GM21786 (cell line): Measurements from ENCODE around the gene WLS.

Source experiments
- ATAC-seq: cut with Tn5 transposase; IDR thresholded peaks from one replicate; pipeline ENCODE4 v1.9.1; 2021; ENCODE audit not compliant: unreplicated experiment

The WLS gene

DNA sequence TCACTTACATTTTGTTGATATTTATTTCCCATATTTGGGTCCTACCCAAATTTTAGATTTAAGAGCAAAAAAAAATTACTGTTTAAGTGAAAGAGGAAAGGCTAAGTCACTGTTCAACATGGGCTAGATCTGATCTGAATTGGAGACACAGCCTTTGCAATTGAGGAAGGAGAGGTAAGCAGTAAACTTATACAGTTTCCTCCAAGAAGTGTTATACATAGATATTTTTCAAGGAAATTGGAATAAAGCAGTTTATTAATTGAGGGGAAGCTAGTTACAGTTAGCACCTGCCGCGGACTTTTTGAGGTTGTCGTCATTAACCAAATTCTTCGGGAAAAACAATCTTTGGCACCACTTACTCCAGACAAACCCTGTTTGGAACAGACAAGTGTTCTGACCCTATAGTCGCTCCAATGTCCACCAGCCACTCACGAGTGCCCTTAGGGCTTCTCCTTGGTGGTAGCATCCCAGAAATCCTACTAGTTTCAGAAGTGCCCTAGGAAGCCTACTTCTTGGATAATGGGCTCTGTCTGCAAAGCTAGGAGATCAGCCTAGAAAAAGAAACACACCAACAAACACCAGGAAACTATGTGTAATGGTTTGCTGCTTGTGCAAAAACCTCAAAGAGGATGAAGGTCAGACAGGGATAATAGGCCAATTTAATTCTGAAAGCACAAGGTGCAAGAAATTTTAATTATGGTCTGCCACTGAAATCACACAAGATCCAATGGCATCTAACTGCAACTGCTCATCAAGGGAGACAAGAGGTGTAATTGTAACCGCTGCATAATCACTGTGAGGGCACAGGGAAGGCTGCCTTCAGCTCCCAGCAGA, 2.5 kb downstream of the WLS start:
- ATAC-seq, result no peak

DNA sequence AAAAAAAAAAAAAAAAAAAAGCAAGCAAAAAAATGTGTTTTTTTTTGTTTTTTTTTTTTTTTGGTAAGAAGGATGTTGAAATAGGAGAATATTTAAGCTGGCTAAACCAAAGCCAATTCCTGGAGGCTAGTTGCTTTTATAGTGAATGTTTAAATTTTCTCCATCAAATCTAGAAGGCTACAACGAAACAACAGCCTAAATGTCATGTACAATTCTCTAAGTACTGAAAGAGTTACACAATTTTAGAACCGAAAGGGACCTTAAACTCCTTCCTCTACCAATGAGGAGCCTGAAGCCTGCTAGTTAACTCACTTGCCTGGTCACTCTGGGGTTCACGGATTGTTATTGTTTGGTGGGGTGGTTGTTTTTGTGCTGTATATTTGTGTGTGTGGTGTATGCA, 3.5 kb downstream of the WLS start:
- no peak for ATAC-seq

DNA sequence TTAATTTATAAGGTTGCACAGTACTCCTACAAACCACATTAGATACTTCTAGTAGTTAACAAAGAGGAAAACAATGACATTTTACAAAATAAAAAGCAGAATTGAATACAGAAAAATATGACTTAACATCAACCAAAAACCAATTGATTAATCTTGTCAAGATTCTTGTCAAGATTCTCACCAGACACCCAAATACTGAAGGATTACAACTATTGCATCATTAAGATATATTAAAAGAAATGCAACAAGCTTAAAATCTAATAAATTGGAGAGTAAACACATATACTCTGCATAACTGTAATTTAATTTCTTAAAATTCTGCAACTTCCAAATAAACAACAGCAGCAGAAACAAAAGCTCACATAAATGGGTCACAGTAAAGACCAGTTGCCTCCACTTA, 4.7 kb downstream of the WLS start:
- no peak for ATAC-seq

DNA sequence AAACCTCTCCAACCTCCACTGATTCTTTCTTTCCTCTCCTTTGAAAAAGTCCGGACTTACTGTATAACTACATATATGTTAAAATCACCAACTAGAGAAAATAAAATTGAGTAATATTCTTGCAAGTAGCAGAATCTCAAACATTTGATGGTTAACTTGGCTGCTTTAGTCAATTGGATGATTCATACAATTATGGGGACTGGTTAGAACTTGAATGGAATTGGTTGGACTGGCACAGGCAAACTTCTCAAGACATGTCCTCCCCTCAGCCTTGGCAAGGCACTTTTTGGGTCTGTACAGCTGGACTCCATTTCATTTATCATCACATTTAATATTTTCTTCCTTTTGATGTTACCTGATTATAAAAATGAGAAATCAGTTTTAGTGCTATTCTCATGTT, 6.5 kb downstream of the WLS start:
- no peak for ATAC-seq

DNA sequence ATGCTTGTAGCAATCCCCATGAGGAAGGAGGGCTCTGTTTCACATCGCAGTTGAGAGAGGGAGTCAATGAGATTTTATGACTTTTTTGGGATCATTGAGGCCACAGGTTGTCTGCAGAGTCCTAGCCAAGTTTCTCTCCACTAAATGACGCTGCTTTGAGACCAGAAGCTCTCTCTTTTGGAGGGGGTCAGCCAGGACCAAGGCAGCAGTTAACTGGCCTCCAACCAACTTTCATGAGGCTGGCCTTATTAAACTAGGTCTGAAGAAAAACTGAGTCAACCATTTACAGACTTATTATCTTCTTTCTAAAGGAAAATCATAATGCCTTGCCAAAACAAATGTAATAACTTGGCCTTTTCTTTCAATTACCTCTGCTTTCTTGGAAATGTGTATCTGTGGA, 8.6 kb downstream of the WLS start:
- no peak for ATAC-seq

DNA sequence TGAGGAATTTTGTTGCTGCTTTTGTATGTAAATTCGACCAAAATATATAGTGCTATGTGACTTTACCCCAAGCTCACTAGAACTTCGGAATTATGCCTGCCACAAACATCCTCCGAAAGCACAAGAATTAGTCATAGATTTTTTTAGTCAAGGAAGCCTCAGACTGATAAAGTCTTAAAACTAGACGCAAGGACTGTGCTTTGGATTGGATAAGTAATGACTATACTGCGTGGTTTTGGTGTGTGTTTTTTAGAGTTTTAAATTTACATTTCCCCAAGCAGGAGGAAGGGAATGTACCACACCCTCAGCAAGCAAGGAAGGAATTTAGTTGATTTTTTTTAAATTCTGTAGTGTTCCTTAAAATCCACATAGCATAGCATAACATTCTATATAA, 10.3 kb downstream of the WLS start:
- ATAC-seq, result no peak

DNA sequence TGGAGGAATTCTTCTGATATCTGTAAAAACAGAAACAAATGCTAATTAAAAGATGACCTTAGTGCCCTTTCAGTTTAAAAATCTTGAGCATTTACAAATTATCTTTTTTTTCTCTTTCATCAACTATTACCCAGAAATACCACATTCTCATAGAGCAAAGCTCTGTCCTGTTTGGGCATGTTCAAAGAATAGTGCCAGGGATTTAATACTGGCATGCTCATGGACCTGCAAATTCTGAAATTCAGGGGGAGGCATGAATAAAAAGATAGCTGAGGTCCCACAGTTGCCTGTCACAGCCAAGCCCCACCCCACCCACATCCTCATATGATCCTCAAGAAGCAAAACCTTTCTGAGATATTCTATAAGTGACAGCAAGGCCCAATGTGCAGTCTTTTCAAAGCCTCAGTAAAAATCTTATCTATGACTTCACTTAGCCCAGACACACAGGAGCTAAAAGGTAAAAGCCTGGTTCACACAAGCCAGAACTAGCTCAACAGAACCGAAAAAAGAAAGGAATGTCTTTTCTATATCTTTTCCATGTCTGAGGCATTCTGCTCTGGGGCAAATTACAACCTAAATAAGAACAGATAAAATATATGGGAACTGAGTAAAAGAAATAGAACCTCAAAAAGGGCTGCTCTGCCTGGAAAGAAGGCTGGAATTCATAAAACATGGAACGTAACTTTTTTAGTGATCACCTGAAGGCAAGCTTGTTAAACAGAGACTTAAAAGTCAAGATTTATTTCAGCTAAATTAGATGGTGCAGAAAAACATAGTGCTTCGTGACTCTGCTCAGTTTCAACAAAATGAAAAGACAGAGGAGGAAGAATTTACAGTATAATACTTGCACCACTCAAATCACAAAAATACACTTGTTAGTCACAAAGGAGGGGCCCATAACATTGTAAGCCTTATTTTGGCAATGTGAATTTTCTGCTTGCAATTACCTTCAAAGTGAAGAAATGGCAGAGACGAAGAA, 11.0 kb downstream of the WLS start:
- no peak for ATAC-seq

DNA sequence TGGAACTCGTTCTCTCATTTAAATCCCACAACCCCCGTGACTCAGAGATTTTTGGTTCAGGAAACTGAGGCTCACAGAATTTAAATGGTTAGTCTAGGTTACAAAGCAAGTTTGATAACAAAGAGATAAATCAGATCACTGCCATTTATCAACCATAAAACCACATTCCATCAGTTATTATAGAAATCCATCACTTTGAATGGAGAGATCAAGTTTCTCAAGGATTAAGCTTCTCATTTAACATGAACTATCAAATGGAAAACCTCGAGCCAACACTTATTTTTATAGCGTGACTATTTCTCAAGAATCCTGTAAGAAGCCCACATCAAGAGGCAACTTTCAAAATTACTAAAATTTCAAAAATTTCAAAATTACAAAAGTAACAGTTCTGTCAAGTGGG, 11.9 kb downstream of the WLS start:
- ATAC-seq, result no peak

DNA sequence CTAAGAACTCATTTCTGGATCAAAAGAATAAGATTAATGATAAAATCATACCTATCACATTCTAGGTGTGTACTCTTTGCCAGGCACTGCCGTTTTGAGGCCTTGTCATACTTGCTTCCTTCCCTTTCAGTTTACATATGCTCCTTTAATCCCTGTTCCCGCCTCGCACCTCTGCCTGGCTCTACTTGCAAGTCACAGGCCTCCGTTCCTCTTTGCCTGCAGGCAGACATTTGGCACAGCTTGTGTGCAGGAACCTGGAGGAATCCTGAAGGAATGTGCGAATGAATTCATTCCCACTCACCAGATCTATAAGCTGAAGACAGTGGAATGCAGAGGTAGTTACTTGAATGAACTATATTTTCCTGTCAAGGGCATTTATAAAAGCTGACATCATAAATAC, 13.8 kb downstream of the WLS start:
- ATAC-seq, result no peak

DNA sequence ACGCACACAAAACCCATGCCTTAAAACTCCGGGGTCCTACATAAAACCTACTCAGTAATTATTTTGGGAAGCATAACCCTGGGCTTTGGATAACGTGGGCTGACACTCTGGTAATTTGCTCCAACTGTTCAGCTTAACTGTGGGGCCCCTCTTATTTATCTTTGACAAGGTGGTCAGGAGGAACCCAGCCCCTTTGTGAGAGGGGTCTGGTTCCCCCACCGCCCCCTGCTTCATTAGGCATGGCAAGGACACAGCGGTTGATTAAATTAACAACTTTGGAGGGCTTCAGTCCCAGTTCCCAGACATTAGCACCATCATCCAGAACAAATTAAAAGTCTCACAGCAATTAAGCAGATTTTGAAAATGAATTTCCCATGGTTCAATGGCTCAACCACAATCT, 14.7 kb downstream of the WLS start:
- no peak for ATAC-seq

DNA sequence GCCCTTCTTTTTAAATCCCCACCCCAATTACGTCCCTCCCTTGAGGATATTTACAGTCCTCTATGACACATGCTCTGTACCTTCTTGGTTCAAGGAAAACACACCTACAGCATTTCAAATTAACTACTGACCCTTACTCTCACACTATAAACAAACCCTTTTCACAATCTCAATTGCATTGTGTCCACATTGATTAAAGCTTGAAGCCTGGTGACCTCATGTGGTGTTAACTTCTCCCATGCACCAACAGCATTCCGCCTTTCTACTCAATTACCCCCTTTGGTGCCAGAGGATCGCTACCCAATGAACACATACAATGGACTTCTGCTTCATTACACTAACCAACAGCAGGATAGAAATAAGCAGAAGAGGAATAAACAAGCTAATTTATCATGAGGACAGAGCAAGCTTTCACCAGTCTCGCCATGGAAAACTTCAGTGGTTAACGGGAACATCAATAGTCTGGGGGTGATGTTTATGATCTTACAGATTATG, 15.2 kb downstream of the WLS start:
- no peak for ATAC-seq

DNA sequence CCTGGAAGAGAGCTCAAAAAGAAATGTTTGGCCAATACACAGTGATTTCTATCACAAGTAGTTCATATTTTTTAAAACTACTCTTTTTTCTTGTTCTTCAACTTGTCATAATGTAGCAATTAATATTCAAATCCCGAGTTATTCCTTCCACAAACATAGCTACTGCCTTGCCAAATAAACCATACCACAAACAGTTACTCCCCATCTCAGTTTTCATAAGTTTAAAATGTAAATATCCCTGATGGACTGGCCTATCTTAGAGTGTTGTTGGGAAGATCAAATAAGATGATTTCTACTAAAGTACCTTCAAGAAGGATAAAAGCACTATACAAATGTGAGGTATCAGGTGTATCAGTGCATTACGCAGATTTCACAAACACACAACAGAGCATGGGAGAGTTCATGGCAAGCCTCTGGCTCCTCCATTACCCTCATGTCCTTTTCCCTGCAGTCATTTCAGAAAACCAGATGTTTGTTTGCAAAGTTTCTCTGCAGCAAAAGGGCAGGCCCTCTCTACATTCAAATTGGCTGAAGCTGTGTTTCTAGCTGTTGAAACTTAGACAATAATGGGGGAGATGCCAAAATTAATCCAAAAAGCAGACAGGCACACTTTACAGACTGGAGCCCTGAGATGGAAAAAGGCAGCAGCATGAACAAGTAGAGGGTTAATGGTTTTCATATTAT, 16.1 kb downstream of the WLS start:
- no peak for ATAC-seq

DNA sequence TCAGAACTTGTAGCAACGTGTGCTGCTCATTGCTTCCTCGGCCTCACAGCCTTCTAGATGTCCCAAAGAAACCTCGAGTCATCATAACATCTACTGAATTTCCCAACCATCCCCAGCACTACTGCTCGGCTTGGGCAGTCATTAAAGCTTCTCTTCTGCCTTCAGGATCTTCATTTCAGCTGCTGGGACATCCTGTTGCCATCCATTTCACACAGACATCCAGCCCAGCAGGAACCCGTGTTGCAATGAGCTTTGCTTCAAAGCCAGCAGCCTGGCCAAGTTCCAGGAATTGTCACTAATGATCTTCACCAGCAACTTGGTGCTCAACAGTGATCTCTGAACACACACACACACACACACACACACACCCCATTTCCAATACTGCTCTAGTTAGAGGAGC, 18.5 kb downstream of the WLS start:
- no peak for ATAC-seq

DNA sequence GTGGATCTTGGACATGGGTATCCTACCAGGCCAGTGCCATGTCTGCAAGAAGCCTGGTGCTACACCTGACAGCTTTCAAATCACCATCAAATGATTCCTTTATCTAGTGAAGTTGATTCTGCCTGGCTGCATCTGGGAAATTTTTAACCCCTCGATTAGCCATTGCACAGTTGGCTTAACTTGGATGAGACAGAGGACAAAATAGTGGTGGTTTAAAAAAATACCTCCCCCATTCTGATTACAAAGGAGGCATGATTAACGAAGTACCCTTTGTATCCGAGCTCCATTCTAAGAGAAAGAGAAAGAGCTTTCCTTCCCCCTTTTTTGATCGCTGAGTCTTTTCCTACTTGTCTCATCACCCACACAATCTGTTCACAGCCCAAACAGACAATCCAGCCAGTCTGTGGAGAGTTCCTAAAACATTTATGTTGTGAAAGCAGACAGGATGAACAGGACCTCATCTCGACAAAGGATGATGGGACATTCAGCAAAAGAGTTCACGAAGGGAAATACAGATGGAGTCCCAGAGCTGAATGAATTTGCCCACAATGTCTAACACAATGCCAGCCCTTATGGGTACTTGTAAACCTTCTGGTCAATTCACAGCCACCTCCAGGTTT, 20.5 kb downstream of the WLS start:
- ATAC-seq, result no peak

DNA sequence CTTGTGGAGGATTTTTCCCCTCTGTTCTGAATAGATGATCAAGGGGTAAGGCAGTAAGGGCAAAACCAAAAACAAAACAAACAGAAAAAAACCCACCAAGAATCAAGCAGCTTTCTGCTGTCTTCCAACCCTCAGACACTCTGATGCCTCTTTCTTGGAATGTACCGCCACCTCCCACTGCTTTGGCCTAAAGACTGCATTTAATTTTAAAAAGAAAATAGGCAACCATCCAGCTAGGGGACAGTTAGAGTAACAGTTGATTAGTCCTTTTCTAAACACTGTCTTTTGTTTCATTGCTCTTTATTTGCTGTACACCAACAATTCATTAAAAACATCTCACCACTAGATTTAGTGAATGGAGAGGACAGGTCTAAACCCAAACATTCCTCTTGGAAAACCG, 21.5 kb downstream of the WLS start:
- ATAC-seq, result no peak

DNA sequence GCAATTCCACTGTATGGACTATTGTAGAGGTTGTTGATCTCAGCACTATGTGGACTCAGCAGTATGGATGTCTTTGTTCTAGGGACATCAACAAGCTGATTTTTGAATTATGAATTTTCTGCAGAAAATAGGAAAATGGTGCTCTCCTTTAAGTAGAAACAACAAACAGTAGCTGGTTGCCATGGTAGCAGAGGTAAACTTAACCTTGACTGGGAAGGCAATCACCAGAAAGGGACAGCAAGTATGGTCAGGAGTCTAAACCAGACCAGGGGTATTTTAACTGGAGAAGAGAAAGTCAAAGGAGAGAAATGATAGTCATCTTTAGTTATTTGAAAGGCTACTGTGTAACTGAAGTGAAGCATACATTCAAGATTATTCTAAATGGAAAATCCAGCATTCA, 22.3 kb downstream of the WLS start:
- no peak for ATAC-seq

DNA sequence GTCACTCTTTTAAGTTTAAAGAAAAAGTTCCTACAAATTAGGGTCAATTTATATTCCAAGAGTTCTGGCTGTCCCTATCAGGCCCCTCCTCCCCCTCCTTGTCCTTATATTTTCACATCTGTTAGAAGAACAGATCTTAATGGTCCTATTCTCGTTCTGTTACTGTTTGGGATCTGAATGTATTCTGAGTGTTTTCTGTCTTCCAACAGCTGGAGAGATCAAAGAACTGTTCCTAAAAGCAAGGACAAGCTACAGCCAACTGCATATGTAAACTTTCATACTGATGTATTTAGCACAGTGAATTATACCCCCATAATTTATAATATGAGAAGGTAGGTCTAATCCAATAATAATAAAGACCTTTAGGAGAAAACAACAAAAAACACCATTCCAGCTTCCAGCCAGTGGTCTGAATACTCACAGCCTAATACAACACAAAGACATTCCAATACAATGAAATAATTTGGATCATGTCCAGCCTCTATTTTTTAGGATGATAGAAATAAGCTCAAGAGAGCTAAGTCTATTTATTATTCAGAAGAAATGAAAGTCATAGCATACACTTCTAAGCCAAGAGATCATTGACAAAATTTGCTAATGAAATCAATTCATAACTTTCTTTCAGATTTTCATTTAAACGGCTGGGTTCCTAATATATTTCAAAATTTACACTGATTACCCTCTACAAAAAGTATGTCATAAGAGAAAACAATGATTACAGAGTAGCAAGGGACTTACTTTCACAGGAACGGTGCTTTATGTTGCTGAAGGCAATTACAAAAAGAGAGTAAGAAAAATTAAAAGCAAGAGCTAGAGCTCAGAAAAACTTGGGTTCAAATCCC, 25.3 kb downstream of the WLS start:
- no peak for ATAC-seq

DNA sequence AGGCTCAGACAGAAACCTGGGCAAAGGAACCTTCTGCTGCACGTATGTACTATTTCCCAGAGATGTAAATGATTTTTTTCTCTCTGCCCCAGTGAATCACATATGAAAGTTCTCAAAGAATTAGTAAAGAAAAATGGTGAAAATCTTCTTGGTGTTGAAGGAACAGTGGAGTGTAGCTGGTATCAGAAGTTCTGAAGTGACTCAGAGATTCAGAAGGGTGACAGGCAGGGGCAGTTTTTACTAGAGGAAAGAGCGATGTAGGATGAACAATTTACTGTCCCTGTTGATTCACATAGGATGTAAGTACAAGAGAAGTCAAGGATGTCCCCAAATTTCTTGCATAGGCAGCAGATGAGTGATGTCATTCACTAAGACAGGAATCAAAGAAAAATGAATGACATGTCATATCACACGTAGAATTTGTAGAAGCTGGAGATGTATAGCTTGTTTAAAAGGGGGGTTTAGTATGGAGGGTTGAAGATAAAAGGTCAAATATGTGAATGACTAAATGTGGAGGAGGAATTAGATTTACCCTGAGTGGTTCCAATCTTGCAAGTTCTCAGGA, 26.4 kb downstream of the WLS start:
- ATAC-seq, result no peak

DNA sequence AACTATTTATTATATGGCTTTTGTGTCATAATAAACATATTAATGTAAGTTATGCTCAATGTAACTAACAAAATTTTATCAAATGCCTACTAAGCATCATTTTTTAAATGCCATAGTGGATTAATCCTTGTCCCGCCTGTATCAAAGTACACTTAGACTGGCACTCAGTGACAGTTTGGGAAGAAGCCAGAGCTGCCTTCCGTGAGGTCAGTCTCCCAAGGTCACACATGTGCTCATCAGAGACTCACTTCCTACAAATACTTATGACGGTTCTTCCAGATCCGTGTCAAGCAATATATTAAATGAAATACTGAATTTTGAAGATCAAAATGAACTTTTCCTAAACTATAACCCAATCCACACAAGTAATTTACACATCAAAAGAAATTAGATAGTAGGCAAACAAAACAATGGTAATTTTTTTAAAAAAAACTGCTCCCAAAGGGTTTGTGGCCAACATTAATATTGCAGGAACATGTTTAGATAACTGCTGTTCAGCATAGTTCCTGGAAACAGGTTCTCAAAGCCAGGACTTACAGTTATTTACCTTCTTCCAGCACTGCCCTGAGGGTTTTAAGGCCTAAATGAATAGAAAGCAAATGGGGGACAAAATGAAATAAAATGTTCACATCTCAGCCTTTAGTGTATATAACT, 27.2 kb downstream of the WLS start:
- no peak for ATAC-seq
